Panc1 (cell line): ENCODE results near the gene GRN.

ENCODE experiments used
- POLR2AphosphoS5 ChIP-seq: IDR thresholded peaks from 2 replicates; pipeline ENCODE4 v1.6.1; 2012; ENCODE audit warnings: mild to moderate bottlenecking, low read depth, low read length, moderate library complexity
- SIN3A ChIP-seq: IDR thresholded peaks from 2 replicates; pipeline ENCODE4 v1.6.1; 2012; ENCODE audit warnings: low read depth, mild to moderate bottlenecking, low read length, moderate library complexity, borderline replicate concordance; ENCODE audit not compliant: insufficient read depth
- TCF7L2 ChIP-seq: IDR thresholded peaks from 2 replicates; pipeline ENCODE4 v1.6.1; 2011; ENCODE audit warnings: mild to moderate bottlenecking, low read depth, low read length, inconsistent platforms
- TF ChIP-seq, protein P1 (sequence below): fragments of 450-650 bp; IDR thresholded peaks from 2 replicates; pipeline ENCODE4 v1.5.1; 2017; ENCODE audit warnings: mild to moderate bottlenecking
- TF ChIP-seq, protein P2 (sequence below), 2 experiments: IDR thresholded peaks; 2 replicates each; pipeline ENCODE4 v1.6.1; 2011 to 2012; ENCODE audit warnings: low read depth in 2 of 2, control low read depth in 1 of 2, low read length in 1 of 2, mild to moderate bottlenecking in 1 of 2, moderate library complexity in 1 of 2; ENCODE audit not compliant: insufficient read depth in 1 of 2

DNA sequence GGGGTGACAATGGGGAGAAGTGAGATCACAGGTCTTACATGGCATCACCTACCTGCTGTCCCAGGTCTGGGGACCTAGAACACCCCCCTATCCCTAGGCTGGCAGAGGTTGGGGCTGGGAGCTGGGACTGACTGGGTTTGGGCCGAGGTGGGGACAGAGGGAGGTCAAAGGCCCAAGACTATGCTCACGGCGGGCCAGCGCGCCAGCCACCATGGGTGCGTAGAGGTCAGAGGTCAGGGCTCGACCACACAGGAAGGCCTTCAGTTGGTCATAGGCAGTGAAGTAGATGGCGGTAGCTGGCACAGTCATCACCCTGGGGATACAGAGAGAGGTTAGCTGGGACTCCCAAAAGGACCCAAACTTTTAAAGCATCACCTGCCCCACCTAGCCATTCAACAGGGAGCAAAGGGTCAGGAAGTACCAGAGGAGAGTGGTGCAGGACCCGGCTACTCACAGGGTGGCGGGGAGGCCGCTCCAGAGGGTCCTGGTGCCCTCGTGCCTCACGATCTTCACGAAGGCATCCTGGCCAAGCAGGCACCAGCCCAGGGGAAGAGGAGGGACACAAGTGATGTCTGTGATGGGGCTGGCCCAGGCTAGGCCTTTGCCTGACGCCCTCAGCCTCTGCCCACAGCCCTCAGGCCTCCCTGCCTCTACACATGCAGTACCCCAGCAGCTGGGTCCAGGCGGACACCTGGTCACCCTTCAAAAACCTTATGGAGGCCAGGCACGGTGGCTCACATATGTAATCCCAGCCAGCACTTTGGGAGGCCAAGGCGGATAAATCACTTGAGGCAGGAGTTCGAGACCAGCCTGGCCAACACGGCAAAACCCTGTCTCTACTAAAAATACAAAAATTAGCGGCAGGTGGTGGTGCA is 23.6 kb upstream of the GRN start:
- TF ChIP-seq, protein P1, sequence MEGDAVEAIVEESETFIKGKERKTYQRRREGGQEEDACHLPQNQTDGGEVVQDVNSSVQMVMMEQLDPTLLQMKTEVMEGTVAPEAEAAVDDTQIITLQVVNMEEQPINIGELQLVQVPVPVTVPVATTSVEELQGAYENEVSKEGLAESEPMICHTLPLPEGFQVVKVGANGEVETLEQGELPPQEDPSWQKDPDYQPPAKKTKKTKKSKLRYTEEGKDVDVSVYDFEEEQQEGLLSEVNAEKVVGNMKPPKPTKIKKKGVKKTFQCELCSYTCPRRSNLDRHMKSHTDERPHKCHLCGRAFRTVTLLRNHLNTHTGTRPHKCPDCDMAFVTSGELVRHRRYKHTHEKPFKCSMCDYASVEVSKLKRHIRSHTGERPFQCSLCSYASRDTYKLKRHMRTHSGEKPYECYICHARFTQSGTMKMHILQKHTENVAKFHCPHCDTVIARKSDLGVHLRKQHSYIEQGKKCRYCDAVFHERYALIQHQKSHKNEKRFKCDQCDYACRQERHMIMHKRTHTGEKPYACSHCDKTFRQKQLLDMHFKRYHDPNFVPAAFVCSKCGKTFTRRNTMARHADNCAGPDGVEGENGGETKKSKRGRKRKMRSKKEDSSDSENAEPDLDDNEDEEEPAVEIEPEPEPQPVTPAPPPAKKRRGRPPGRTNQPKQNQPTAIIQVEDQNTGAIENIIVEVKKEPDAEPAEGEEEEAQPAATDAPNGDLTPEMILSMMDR, result no peak
- no peak for TF ChIP-seq SIN3A
- TF ChIP-seq, protein P2, sequence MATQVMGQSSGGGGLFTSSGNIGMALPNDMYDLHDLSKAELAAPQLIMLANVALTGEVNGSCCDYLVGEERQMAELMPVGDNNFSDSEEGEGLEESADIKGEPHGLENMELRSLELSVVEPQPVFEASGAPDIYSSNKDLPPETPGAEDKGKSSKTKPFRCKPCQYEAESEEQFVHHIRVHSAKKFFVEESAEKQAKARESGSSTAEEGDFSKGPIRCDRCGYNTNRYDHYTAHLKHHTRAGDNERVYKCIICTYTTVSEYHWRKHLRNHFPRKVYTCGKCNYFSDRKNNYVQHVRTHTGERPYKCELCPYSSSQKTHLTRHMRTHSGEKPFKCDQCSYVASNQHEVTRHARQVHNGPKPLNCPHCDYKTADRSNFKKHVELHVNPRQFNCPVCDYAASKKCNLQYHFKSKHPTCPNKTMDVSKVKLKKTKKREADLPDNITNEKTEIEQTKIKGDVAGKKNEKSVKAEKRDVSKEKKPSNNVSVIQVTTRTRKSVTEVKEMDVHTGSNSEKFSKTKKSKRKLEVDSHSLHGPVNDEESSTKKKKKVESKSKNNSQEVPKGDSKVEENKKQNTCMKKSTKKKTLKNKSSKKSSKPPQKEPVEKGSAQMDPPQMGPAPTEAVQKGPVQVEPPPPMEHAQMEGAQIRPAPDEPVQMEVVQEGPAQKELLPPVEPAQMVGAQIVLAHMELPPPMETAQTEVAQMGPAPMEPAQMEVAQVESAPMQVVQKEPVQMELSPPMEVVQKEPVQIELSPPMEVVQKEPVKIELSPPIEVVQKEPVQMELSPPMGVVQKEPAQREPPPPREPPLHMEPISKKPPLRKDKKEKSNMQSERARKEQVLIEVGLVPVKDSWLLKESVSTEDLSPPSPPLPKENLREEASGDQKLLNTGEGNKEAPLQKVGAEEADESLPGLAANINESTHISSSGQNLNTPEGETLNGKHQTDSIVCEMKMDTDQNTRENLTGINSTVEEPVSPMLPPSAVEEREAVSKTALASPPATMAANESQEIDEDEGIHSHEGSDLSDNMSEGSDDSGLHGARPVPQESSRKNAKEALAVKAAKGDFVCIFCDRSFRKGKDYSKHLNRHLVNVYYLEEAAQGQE (IDR thresholded peaks at IDR 0.05; ENCODE audit: insufficient read depth in 1 of 2, low read depth in 2 of 2, low read length in 1 of 2), result no peak
- TF ChIP-seq POLR2AphosphoS5, result no peak
- no peak for TF ChIP-seq TCF7L2
